SH-SY5Y (cell line): ENCODE data around the gene OGN.

Source experiments
- GATA2 ChIP-seq: IDR thresholded peaks from 2 replicates; pipeline ENCODE4 v1.6.1; 2011; ENCODE audit warnings: mild to moderate bottlenecking, low read depth, low read length
- GATA3 ChIP-seq: IDR thresholded peaks from 2 replicates; pipeline ENCODE4 v1.6.1; 2011; ENCODE audit warnings: low read depth, mild to moderate bottlenecking, low read length, moderate library complexity

DNA sequence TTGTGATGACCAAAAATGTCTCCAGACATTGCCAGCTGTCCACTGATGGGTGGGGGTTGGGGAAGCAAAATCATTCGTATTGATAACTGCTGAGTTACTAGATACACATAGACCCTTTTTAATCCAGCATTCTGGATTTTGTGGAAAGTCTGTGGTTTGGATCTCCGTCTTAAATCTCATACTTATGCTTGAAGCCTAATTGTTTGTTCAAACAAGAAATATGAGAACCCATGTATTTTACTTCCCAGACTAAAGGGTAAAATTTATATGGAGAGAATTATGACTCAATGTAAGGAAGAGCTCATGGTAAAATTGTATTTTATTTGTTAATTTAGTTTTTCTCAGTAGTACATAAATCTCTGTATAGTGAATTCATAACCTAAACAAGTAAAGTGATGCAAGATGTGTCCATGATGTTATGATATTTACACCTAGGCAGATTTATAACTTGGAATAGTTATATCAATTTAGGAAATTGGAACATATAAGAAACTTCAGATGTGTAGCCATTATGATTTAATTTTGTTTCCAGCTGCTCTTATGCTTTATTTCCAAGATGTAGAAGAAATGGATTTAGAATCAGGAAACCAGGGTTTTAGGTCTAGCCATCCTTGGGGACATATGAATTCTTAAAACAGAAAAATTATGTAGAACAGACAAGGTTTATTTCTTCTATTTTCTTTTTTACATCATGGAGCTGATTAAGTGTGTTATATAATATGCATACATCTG, 4.5 kb upstream of the OGN start:
- no peak for TF ChIP-seq GATA2
- TF ChIP-seq GATA3 = no peak
